Thyroid gland (tissue), 4 donors: Measurements from ENCODE around the gene SLC25A39.

Experiments
- POLR2A ChIP-seq, 2 donors: fragments of 450-650 bp; IDR thresholded peaks; one replicate each; pipeline ENCODE4 v1.6.1; 2017; ENCODE audit warnings: antibody characterized with exemption in 2 of 2, mild to moderate bottlenecking in 2 of 2, moderate library complexity in 1 of 2
- TF ChIP-seq, protein P1 (sequence below), 6 experiments: fragments of 200-600 bp in 3 of 6; fragments of 450-650 bp in 3 of 6; sonication (generic) in 3 of 6; IDR thresholded peaks; one replicate each; pipeline ENCODE4 v1.5.1; 2016 to 2019; ENCODE audit warnings: antibody characterized with exemption in 6 of 6, mild to moderate bottlenecking in 2 of 6, inconsistent platforms in 1 of 6, moderate library complexity in 1 of 6

DNA sequence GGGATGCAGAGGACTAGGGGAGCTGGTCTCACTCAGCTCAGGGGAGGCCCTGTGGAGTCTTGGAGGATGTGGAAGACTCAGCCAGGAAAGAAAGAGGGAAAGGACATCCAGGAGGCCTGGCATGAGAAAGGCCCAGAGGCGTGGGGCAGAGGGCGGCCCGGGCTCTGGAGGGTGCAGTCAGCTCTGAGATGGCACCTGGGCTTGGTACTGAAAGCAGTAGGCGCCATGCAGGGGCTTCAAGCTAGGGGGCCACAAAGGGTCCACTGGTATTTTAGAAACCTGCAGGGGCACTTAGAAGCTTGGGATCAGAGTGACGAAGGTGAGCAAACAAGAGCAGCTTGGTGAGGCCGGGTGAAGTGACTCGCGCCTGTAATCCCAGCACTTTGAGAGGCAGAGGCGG, 33.4 kb upstream of the SLC25A39 start:
- TF ChIP-seq, protein P1, sequence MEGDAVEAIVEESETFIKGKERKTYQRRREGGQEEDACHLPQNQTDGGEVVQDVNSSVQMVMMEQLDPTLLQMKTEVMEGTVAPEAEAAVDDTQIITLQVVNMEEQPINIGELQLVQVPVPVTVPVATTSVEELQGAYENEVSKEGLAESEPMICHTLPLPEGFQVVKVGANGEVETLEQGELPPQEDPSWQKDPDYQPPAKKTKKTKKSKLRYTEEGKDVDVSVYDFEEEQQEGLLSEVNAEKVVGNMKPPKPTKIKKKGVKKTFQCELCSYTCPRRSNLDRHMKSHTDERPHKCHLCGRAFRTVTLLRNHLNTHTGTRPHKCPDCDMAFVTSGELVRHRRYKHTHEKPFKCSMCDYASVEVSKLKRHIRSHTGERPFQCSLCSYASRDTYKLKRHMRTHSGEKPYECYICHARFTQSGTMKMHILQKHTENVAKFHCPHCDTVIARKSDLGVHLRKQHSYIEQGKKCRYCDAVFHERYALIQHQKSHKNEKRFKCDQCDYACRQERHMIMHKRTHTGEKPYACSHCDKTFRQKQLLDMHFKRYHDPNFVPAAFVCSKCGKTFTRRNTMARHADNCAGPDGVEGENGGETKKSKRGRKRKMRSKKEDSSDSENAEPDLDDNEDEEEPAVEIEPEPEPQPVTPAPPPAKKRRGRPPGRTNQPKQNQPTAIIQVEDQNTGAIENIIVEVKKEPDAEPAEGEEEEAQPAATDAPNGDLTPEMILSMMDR (IDR thresholded peaks at IDR 0.05) = no peak
- no peak for TF ChIP-seq POLR2A (IDR thresholded peaks at IDR 0.05)
